ENCODE data around the gene ZNF891. TPM values are rescaled to one million over a fixed set of nuclear protein-coding genes. Genes with fewer than 3 reads are reported as not detected.
A peak's percentile ranks its signal among the peaks of the same experiment; 100 is the strongest.

ZNF891 gene
- total and polyA plus RNA-seq, 2 of the 13 experiments (the other 11 are each of a cell fraction or from before 2014, with no cell fraction given) = 1.3 to 2.1 TPM

DNA sequence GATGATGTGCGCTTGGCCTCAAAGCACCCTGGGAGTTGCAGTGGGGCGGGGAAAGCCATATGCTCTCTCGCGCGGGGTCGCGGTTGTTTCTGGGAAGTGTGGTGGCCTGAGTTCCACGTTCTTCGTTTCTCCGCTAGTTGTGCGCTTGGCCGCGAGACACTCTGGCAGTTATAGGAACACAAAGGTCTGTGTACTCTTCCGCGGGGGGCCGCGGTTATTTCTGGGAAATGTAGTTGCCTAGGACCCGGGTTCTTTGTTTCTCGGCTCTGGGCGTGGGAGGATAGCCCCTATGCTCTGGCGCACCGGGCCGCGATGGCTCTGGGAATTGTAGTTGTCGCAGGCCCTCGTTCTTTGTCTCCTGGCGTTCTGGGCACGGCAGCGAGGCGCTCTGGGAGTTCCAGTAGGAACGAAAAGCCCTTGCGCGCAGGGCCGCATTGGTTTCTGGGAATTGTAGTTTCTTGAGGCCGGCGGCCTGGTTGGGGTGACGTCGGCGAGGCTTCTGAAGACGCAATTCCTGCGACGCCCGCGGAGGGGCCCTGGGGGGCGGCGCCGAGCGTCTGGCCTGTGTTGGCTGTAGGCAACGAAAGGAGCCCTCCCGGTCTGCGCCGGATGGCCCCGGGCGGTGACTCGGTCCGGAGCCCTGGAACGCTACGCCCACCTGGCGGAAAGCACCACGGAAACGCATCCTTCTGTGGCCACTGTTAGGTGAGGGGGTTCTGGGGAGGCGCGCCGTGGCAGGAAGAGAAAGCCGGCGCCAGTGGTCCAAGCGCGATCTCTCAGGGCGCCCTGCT lies 49.5 kb downstream of the ZNF891 start, which contains the start of gene ZNF140 (continued):
- TF ChIP-seq, protein P1, sequence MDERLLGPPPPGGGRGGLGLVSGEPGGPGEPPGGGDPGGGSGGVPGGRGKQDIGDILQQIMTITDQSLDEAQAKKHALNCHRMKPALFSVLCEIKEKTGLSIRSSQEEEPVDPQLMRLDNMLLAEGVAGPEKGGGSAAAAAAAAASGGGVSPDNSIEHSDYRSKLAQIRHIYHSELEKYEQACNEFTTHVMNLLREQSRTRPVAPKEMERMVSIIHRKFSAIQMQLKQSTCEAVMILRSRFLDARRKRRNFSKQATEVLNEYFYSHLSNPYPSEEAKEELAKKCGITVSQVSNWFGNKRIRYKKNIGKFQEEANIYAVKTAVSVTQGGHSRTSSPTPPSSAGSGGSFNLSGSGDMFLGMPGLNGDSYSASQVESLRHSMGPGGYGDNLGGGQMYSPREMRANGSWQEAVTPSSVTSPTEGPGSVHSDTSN (CRISPR knock-in tag; IDR thresholded peaks at IDR 0.05) = no peak
- TF ChIP-seq, protein P2, sequence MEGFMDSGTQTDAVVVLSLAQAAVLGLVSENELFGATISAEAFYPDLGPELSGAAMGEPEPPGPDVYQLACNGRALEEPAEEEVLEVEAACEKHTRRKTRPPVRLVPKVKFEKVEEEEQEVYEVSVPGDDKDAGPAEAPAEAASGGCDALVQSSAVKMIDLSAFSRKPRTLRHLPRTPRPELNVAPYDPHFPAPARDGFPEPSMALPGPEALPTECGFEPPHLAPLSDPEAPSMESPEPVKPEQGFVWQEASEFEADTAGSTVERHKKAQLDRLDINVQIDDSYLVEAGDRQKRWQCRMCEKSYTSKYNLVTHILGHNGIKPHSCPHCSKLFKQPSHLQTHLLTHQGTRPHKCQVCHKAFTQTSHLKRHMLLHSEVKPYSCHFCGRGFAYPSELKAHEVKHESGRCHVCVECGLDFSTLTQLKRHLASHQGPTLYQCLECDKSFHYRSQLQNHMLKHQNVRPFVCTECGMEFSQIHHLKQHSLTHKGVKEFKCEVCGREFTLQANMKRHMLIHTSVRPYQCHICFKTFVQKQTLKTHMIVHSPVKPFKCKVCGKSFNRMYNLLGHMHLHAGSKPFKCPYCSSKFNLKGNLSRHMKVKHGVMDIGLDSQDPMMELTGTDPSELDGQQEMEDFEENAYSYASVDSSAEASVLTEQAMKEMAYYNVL (CRISPR knock-in tag; IDR thresholded peaks at IDR 0.05; ENCODE audit: borderline replicate concordance) = no peak
- TF ChIP-seq SOX13 (IDR thresholded peaks at IDR 0.05) (no peak), SOX13 (CRISPR knock-in tag; conservative IDR thresholded peaks at IDR 0.05 in 1 of 2, IDR thresholded peaks at IDR 0.05 in 1 of 2) (0 out of 4 replicates have a peak, but pooled peaks of 1 of the 2 experiments have one; percentile 7), ZNF282 (IDR thresholded peaks at IDR 0.05; ENCODE audit: partially characterized antibody) (no peak), TCF12 (IDR thresholded peaks at IDR 0.05) (no peak), TCF12 (CRISPR knock-in tag; IDR thresholded peaks at IDR 0.05) (no peak), ZNF720 (CRISPR knock-in tag; IDR thresholded peaks at IDR 0.05) (no peak), KDM1A (CRISPR knock-in tag; IDR thresholded peaks at IDR 0.05) (no peak), ZNF547 (CRISPR knock-in tag; IDR thresholded peaks at IDR 0.05) (peak; percentile 64; the same call in 1 of the 2 replicates), ZNF879 (CRISPR knock-in tag; IDR thresholded peaks at IDR 0.05) (no peak), ZFAT (CRISPR knock-in tag; conservative IDR thresholded peaks at IDR 0.05) (0 out of 2 replicates have a peak, but pooled peaks have one; percentile 44), ZNF530 (CRISPR knock-in tag; IDR thresholded peaks at IDR 0.05; ENCODE audit: low read depth) (no peak), ZNF251 (CRISPR knock-in tag; IDR thresholded peaks at IDR 0.05) (no peak)
- TF ChIP-seq, protein P3, sequence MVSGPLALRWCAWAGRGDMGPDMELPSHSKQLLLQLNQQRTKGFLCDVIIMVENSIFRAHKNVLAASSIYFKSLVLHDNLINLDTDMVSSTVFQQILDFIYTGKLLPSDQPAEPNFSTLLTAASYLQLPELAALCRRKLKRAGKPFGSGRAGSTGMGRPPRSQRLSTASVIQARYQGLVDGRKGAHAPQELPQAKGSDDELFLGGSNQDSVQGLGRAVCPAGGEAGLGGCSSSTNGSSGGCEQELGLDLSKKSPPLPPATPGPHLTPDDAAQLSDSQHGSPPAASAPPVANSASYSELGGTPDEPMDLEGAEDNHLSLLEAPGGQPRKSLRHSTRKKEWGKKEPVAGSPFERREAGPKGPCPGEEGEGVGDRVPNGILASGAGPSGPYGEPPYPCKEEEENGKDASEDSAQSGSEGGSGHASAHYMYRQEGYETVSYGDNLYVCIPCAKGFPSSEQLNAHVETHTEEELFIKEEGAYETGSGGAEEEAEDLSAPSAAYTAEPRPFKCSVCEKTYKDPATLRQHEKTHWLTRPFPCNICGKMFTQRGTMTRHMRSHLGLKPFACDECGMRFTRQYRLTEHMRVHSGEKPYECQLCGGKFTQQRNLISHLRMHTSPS (CRISPR knock-in tag; IDR thresholded peaks at IDR 0.05; ENCODE audit: low read depth) = no peak; the same call in 1 of the 2 replicates
- TF ChIP-seq, protein P4, sequence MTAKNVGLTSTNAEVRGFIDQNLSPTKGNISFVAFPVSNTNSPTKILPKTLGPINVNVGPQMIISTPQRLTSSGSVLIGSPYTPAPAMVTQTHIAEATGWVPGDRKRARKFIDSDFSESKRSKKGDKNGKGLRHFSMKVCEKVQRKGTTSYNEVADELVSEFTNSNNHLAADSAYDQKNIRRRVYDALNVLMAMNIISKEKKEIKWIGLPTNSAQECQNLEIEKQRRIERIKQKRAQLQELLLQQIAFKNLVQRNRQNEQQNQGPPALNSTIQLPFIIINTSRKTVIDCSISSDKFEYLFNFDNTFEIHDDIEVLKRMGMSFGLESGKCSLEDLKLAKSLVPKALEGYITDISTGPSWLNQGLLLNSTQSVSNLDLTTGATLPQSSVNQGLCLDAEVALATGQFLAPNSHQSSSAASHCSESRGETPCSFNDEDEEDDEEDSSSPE (CRISPR knock-in tag; IDR thresholded peaks at IDR 0.05) = 0 out of 2 replicates have a peak, but pooled peaks have one; percentile 14
- TF ChIP-seq, protein P5, sequence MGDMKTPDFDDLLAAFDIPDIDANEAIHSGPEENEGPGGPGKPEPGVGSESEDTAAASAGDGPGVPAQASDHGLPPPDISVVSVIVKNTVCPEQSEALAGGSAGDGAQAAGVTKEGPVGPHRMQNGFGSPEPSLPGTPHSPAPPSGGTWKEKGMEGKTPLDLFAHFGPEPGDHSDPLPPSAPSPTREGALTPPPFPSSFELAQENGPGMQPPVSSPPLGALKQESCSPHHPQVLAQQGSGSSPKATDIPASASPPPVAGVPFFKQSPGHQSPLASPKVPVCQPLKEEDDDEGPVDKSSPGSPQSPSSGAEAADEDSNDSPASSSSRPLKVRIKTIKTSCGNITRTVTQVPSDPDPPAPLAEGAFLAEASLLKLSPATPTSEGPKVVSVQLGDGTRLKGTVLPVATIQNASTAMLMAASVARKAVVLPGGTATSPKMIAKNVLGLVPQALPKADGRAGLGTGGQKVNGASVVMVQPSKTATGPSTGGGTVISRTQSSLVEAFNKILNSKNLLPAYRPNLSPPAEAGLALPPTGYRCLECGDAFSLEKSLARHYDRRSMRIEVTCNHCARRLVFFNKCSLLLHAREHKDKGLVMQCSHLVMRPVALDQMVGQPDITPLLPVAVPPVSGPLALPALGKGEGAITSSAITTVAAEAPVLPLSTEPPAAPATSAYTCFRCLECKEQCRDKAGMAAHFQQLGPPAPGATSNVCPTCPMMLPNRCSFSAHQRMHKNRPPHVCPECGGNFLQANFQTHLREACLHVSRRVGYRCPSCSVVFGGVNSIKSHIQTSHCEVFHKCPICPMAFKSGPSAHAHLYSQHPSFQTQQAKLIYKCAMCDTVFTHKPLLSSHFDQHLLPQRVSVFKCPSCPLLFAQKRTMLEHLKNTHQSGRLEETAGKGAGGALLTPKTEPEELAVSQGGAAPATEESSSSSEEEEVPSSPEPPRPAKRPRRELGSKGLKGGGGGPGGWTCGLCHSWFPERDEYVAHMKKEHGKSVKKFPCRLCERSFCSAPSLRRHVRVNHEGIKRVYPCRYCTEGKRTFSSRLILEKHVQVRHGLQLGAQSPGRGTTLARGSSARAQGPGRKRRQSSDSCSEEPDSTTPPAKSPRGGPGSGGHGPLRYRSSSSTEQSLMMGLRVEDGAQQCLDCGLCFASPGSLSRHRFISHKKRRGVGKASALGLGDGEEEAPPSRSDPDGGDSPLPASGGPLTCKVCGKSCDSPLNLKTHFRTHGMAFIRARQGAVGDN (CRISPR knock-in tag; IDR thresholded peaks at IDR 0.05) = peak; percentile 82
- TF ChIP-seq, protein P6, sequence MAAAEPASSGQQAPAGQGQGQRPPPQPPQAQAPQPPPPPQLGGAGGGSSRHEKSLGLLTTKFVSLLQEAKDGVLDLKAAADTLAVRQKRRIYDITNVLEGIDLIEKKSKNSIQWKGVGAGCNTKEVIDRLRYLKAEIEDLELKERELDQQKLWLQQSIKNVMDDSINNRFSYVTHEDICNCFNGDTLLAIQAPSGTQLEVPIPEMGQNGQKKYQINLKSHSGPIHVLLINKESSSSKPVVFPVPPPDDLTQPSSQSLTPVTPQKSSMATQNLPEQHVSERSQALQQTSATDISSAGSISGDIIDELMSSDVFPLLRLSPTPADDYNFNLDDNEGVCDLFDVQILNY (CRISPR knock-in tag; conservative IDR thresholded peaks at IDR 0.05) = no peak

Measured in HepG2 (cell line).